Measurements from ENCODE around the gene KHDC1.
A peak's percentile ranks its signal among the peaks of the same experiment; 100 is the strongest.
"Not testable (repeated sequence)": the region's sequence is repeated elsewhere in the genome, so short reads cannot be mapped to it uniquely, and the experiment has no call there.

The KHDC1 gene, protein sequence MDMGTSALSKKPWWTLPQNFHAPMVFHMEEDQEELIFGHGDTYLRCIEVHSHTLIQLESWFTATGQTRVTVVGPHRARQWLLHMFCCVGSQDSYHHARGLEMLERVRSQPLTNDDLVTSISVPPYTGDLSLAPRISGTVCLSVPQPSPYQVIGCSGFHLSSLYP

GRCh38 chr6:73262671-73263569, at the start of gene KHDC1:
TSS of gene KHDC1 (minus strand) at chr6:73263196. CDS start at chr6:73242517, 20,679 bp downstream.
- DNase-seq (ENCODE audit: low spot score): peak; percentile 60

DNA sequence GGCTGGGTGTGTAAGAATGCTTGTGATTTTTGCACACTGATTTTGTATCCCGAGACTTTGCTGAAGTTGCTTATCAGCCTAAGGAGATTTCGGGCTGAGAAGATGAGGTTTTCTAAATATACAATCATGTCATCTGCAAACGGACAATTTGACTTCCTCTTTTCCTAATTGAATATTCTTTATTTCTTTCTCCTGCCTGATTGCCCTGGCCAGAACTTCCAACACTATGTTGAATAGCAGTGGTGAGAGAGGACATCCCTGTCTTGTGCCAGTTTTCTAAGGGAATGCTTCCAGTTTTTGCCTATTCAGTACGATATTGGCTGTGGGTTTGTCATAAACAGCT, 47.5 kb upstream of the KHDC1 start:
- DNase-seq (ENCODE audit: low spot score): not testable (repeated sequence)

DNA sequence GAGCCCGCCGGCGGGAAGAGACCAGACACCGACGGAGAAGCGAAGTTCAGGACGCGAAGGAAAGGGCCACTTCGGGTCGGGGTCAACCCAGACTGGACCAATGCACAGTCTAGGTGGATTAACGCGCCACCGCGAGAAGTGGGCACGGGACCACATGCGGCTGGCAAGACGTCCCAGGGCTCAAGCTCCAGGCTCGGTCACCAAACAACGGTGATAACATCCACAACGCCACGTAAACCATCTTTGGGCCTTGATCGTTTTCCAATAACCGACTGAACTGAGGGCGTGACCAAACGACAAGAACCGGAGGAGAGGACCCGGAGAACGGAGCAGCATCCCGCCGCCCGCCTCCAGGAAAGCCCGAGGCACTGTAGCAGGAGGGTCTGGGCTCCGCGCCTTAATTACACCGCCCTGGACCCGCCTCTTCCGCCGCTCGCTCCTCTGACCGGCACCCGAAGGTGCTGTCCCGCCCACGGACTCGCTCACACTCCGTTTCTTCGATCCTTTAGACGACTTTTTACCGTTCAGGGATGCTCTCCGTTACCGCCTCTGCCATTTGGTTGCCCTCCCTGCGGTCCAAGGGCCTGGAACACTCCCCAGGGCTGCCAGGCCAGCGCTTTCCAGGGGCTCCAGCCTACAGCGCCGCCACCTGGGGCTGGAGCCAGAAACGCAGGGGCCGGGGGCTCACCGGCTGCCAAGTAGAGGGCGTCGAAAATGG, 46.9 kb upstream of the KHDC1 start:
- DNase-seq (ENCODE audit: low spot score): peak; percentile 43

GRCh38 chr6:73309535-73309784, 46.5 kb upstream of the KHDC1 start:
- DNase-seq (ENCODE audit: low spot score): no peak

- DNase-seq (ENCODE audit: low spot score): no peak
Observed at GRCh38 chr6:73308712-73309534, 45.9 kb upstream of the KHDC1 start.

DNA sequence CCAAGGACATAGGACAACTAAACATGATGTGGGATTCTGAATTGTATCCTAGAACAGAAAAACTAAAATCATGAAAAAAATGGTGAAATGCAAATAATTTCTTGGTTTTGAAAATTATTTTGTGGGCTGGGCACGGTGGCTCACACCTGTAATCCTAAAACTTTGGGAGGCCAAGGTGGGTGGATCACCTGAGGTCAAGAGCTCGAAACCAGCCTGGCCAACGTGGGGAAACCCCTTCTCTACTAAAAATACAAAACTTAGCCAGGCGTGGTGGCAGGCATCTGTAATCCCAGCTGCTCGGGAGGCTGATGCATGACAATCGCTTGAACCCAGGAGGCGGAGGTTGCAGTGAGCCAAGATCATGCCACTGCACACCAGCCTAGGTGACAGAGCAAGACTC, 40.8 kb upstream of the KHDC1 start:
- DNase-seq (ENCODE audit: low spot score): not testable (repeated sequence)

GRCh38 chr6:73302339-73302738, 39.3 kb upstream of the KHDC1 start:
- no peak for DNase-seq (ENCODE audit: low spot score)

DNA sequence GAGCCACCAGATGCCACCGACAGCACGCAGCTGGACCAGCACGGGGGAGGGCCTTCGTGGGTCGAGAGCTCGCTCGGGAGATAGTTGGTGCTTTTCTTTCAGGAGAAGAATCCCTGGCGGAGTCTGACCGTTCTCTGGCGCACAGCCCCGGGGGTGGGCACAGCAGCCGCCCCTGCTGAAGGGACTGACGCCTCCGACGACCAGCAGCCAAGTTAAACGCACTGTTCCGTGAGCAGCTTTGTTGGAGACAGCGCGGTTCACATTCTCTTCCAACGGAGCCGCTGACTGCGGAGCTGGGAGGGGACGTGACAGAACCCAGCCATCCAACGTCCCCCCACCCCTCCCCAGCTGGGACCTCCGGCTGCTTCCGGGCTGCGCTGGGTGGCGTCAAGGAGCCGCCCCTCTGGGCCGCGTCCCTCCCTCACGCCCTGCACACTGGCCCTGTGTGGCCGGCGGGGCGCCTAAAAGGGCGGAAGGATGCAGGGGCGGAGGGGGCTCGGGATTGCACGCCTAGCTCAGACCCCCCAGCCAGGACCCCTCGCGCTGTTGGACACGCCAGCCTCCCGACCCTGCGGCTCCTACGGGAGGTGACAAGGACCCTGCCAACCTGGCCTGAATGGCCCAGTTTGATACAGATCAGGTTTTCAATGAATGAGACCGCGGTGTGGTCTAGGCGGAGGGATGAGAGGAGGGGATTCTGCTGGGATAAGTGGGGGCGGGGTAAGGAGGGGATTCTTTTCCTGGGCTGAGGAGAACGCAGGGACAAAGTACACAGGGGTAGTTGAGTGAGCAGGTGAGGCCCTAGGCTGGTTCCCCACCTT, 36.4 kb upstream of the KHDC1 start:
- DNase-seq (ENCODE audit: low spot score): peak; percentile 26

DNA sequence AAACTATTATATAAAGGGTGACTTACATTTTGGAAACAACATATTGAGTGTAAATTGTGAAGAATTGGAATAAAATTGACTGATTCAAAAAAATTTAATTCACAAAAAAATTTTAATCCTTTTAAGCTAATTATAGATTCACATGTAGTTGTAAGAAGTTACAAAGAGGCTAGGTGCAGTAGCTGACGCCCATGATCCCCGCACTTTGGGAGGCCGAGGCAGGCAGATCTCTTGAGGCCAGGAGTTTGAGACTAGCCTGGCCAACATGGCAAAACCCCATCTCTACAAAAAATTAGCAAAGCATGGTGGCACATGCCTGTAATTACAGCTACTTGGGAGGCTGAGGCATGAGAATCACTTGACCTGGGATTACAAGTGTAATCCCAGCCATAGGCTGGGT, 30.3 kb upstream of the KHDC1 start:
- no peak for DNase-seq (ENCODE audit: low spot score)

GRCh38 chr6:73290435-73290834, 27.4 kb upstream of the KHDC1 start:
- no peak for DNase-seq (ENCODE audit: low spot score)

GRCh38 chr6:73286752-73287151, 23.8 kb upstream of the KHDC1 start:
- no peak for DNase-seq (ENCODE audit: low spot score)

GRCh38 chr6:73285674-73286283, 22.8 kb upstream of the KHDC1 start:
- peak; percentile 54 for DNase-seq (ENCODE audit: low spot score)

DNA sequence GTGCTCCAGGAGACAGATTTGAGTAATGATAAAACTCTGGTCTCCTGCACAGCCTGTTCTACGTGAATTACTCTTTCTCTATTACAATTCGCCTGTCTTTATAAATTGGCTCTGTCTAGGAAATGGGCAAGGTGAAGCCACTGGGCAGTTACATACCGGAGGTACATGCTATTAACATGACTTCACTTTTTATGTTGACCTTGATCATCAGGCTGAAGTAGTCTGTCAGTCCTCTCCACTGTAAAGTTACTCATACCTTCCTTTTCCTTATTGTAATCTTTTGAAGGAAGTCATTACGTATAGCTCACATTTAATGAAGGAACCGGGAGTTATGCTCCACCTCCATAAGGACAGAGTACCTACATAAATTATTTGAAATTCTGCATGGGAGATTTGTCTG, 19.9 kb upstream of the KHDC1 start:
- no peak for DNase-seq (ENCODE audit: low spot score)

DNA sequence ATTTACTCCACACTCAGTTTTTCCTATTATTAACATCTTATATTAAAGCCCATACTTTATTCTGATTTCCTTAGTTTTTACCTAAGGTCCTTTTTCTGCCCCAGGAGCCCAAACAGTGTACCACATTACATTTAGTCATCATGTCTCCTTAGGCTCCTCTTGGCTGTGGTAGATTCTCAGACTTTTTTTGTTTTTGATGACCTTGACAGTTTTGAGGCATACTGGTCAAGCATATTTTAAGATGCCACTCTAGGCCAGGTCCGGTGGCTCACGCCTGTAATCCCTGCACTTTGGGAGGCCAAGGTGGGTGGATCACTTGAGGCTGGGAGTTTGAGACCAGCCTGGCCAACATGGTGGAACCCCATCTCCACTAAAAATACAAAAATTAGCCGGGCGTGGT, 18.7 kb upstream of the KHDC1 start:
- not testable (repeated sequence) for DNase-seq (ENCODE audit: low spot score)

- DNase-seq (ENCODE audit: low spot score): not testable (repeated sequence)
Observed at GRCh38 chr6:73269296-73269695, 6.3 kb upstream of the KHDC1 start.

- DNase-seq (ENCODE audit: low spot score): not testable (repeated sequence)
Observed at GRCh38 chr6:73268896-73269295, 5.9 kb upstream of the KHDC1 start.

- no peak for DNase-seq (ENCODE audit: low spot score)
Observed at GRCh38 chr6:73264446-73264845, 1.4 kb upstream of the KHDC1 start.

- DNase-seq (ENCODE audit: low spot score): peak; percentile 13
Observed at GRCh38 chr6:73263570-73263909, 544 bp upstream of the KHDC1 start.

- no peak for DNase-seq (ENCODE audit: low spot score)
Observed at GRCh38 chr6:73258721-73259120, 4.3 kb downstream of the KHDC1 start.

DNA sequence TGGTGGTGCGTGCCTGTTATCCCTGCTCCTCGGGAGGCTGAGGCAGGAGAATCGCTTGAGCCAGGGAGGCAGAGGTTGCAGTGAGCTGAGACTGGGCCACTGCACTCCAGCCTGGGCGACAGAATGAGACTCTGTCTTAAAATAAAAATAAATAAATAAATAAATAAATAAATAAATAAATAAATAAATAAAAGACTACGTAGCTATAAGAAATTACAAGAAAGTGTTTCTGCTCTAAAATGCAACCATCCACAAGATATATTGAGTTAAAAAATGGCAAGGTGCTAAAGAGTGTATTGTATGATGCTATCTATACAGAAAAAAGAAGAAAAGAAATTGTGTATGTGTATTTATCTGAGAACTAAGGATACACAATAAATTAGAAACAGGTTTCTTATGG, 8.7 kb downstream of the KHDC1 start:
- not testable (repeated sequence) for DNase-seq (ENCODE audit: low spot score)

DNA sequence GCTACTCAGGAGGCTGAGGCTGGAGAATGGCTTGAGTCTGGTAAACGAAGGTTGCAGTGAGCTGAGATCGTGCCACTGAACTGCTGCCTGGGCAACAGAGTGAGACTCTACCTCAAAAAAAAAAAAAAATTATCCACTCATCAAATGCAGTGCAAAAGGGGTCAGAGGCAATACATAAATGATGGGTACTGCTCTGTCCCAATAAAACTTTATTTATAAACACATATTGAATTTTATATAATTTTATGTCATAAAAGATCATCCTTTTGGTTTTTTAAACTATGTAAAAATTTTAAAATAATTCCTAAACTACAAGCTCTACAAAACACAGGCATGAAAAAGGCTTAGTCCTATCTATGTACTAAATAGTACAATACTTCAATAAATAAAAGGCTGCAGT, 10.3 kb downstream of the KHDC1 start:
- DNase-seq (ENCODE audit: low spot score): no peak

Data from Ammon's horn (tissue), 1 donor.